NCI-H2107 (cell line): ENCODE measurements around the gene P4HA3.

ENCODE experiments used
- DNase-seq: peaks from one replicate; lab custom pipeline; 2025; lab: John Stamatoyannopoulos, UW

The P4HA3 gene

GRCh38 chr11:74316772-74317505 is 5.5 kb upstream of the P4HA3 start:
- no peak for DNase-seq

- no peak for DNase-seq
Measured at GRCh38 chr11:74312326-74312725, 886 bp upstream of the P4HA3 start.

GRCh38 chr11:74310857-74311256 is 583 bp downstream of the P4HA3 start:
- no peak for DNase-seq

GRCh38 chr11:74307434-74307833 is 4.0 kb downstream of the P4HA3 start:
- no peak for DNase-seq

GRCh38 chr11:74306435-74307175 is 4.8 kb downstream of the P4HA3 start:
- DNase-seq, result no peak

- no peak for DNase-seq
Measured at GRCh38 chr11:74299015-74299414, 12.4 kb downstream of the P4HA3 start.

- DNase-seq, result no peak
Measured at GRCh38 chr11:74297484-74297883, 14.0 kb downstream of the P4HA3 start.

GRCh38 chr11:74288911-74289310 is 22.5 kb downstream of the P4HA3 start:
- DNase-seq, result no peak

GRCh38 chr11:74288161-74288560 is 23.3 kb downstream of the P4HA3 start:
- no peak for DNase-seq

- DNase-seq, result no peak
Measured at GRCh38 chr11:74284466-74284865, 27.0 kb downstream of the P4HA3 start.

GRCh38 chr11:74283580-74284180 is 27.8 kb downstream of the P4HA3 start:
- DNase-seq, result no peak

- DNase-seq, result no peak
Measured at GRCh38 chr11:74282914-74283371, 28.5 kb downstream of the P4HA3 start.

- DNase-seq, result no peak
Measured at GRCh38 chr11:74282421-74282820, 29.0 kb downstream of the P4HA3 start.

- DNase-seq, result no peak
Measured at GRCh38 chr11:74280494-74280893, 30.9 kb downstream of the P4HA3 start.

GRCh38 chr11:74279256-74279655 is 32.2 kb downstream of the P4HA3 start:
- DNase-seq, result no peak

GRCh38 chr11:74278721-74279161 is 32.7 kb downstream of the P4HA3 start:
- DNase-seq, result no peak

- DNase-seq, result no peak
Measured at GRCh38 chr11:74278103-74278502, 33.3 kb downstream of the P4HA3 start.

GRCh38 chr11:74276581-74276980 is 34.9 kb downstream of the P4HA3 start:
- no peak for DNase-seq

GRCh38 chr11:74272276-74272675 is 39.2 kb downstream of the P4HA3 start:
- DNase-seq, result no peak

- DNase-seq, result no peak
Measured at GRCh38 chr11:74269161-74269811, 42.2 kb downstream of the P4HA3 start.

- DNase-seq, result no peak
Measured at GRCh38 chr11:74268456-74268855, 43.0 kb downstream of the P4HA3 start.

- DNase-seq, result no peak
Measured at GRCh38 chr11:74267014-74267413, 44.4 kb downstream of the P4HA3 start.
